ENCODE results near the gene PCA3.

DNA sequence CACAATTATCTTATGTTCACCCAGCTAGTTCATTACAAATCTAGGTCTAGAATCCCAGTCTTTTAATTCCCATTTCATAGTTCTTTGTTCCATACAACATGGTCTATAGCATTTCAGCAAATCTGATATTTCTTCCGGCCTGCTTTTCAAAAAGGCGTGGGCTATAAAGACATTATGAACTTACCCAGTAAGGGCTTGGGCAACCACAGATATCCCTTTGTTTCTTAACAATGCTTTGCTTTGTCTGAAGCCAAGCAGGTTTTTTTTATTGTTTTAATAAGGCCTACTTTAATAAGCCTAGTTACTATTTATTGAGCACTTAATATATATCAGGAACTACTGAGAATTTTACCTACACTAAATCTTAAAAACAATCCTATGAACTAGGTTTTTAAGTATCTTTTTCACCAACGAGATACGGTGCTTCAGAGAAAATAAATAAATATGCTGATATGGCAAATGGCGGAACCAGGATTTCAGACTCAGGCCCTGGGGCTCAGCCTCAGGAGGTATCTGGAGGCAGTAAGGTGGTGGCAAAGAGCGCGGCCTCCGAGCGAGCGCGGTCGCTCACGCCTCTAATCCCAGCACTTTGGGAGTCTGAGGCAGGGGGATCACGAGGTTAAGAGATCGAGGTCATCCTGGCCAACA, 29.7 kb downstream of the PCA3 start:
- TF ChIP-seq RAD21 (IDR thresholded peaks at IDR 0.05 in 1 of 2, conservative IDR thresholded peaks at IDR 0.05 in 1 of 2; ENCODE audit: low read depth in 2 of 2, low read length in 2 of 2) (no peak), CREB1 (IDR thresholded peaks at IDR 0.05) (no peak), TBP (IDR thresholded peaks at IDR 0.05; ENCODE audit: low read depth, low read length) (no peak), CEBPB (IDR thresholded peaks at IDR 0.05; ENCODE audit: low read depth, low read length) (no peak), GABPA (IDR thresholded peaks at IDR 0.05; ENCODE audit: borderline replicate concordance, insufficient read depth, low read length) (no peak), RBBP5 (IDR thresholded peaks at IDR 0.05; ENCODE audit: borderline replicate concordance, low read depth, low read length) (no peak), POLR2A (IDR thresholded peaks at IDR 0.05; ENCODE audit: control extremely low read depth in 1 of 2, low read depth in 2 of 2, low read length in 2 of 2) (no peak), POLR2AphosphoS5 (IDR thresholded peaks at IDR 0.05; ENCODE audit: low read depth, low read length) (no peak), HDAC6 (IDR thresholded peaks at IDR 0.05; ENCODE audit: low read depth, low read length) (no peak)
- TF ChIP-seq, protein P1, sequence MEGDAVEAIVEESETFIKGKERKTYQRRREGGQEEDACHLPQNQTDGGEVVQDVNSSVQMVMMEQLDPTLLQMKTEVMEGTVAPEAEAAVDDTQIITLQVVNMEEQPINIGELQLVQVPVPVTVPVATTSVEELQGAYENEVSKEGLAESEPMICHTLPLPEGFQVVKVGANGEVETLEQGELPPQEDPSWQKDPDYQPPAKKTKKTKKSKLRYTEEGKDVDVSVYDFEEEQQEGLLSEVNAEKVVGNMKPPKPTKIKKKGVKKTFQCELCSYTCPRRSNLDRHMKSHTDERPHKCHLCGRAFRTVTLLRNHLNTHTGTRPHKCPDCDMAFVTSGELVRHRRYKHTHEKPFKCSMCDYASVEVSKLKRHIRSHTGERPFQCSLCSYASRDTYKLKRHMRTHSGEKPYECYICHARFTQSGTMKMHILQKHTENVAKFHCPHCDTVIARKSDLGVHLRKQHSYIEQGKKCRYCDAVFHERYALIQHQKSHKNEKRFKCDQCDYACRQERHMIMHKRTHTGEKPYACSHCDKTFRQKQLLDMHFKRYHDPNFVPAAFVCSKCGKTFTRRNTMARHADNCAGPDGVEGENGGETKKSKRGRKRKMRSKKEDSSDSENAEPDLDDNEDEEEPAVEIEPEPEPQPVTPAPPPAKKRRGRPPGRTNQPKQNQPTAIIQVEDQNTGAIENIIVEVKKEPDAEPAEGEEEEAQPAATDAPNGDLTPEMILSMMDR (IDR thresholded peaks at IDR 0.05; ENCODE audit: control extremely low read depth in 1 of 3, insufficient read depth in 1 of 3, low read depth in 1 of 3, low read length in 3 of 3), result no peak
- TF ChIP-seq, protein P2, sequence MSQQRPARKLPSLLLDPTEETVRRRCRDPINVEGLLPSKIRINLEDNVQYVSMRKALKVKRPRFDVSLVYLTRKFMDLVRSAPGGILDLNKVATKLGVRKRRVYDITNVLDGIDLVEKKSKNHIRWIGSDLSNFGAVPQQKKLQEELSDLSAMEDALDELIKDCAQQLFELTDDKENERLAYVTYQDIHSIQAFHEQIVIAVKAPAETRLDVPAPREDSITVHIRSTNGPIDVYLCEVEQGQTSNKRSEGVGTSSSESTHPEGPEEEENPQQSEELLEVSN (IDR thresholded peaks at IDR 0.05), result no peak
- TF ChIP-seq, protein P3, sequence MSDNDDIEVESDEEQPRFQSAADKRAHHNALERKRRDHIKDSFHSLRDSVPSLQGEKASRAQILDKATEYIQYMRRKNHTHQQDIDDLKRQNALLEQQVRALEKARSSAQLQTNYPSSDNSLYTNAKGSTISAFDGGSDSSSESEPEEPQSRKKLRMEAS (IDR thresholded peaks at IDR 0.05), result no peak

All from H1 (cell line).